Occipital lobe (tissue), 2 donors: ENCODE results near the gene PPP5C. TPM values are rescaled to one million over a fixed set of nuclear protein-coding genes. Genes with fewer than 3 reads are reported as not detected.
"Not testable (repeated sequence)": the region's sequence is repeated elsewhere in the genome, so short reads cannot be mapped to it uniquely, and the experiment has no call there.

Source experiments
- DNase-seq: peaks from one replicate; lab custom pipeline; 2025; lab: John Stamatoyannopoulos, UW
- total RNA-seq: library from RNA; depleted of rRNA; stranded (reverse); fragments of >200 nt; gene quantifications from one replicate; pipeline ENCODE4 v1.2.3, GENCODE V29; 2014

Gene PPP5C
- total RNA-seq, 1 donor from 2014 or later: 53.0 TPM

- no peak for DNase-seq
Observed at GRCh38 chr19:46407856-46408663, 61.2 kb downstream of the PPP5C start.

- no peak for DNase-seq
Observed at GRCh38 chr19:46408664-46409039, 61.8 kb downstream of the PPP5C start.

- no peak for DNase-seq
Observed at GRCh38 chr19:46409191-46409590, 62.3 kb downstream of the PPP5C start.

DNA sequence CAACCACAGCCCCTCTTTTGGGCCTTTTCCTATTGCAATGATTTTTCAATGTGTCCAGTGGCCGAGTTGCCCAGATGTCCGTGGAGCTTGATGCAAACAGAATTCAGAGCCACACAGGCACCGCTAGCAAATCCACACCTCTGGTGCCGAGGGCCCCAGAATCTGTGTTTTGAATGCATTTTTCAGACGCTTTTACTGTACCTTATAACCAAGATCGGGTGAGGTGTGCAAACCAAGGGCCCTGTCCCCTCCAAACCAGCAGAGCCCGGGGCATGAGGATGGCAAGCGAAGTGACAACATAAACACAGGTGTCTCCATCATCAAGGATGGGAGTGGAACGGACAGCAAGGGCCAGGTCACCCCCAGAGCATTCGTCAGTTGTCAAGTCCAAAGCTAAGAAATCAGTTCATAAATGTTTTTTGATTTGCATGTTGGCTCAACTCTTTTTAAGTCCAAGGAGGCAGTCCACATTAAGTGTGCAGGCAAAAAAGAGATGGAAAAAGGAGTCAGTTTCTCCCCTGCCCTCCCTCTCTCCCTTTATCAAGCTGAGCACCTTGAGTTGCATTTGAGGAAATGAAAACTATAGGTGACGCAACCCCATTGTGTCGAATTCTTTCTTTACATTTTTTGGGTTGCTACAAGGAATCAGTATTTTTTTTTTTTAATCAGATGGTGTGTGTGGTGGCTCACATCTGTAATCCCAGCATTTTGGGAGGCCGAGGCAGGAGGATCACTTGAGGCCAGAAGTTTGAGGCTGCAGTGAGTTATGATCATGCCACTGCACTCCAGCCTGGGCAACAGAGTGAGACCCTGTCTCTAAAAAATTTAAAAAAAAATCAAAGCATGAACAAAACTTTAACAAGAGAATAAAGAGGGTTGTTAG lies 63.6 kb downstream of the PPP5C start:
- no peak for DNase-seq

GRCh38 chr19:46411088-46411924 lies 64.4 kb downstream of the PPP5C start:
- no peak for DNase-seq

DNA sequence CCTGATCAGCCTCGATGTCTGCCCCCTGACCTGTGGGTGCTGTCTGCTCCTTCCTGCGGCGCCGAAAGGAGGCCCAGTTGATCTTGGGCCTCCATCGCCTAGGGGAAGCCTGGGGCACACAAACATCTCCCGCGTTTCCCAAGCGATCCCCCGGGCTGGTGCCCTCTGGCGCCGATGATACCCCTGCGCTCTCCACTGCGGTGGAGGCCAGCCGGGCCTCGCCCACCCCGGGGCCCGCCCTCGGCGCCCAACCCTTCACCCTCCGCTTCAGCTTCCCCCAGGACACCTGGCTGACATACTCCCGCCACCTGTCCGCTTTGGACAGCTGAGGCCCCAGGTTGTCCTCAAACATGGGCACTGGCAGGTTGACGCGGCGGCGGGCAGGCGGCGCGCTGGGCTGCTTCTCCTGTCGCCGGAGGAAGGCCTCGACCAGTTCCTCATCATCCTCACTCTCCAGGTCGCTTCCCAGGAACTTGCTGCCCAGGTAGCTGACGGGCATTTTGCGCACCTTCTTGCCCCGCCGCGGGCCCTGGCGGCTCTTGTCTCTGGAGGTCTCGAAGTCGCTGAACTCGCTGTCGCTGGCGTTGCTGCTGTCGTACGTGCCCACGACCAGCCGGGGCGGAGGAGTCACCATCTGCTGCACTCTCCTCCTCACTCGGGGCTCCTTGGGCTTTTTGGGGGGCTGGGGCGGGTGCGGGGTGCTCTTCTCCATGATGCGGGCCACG lies 65.2 kb downstream of the PPP5C start:
- no peak for DNase-seq

- DNase-seq: no peak
Observed at GRCh38 chr19:46412650-46413261, 65.9 kb downstream of the PPP5C start.

GRCh38 chr19:46413262-46414031 lies 66.6 kb downstream of the PPP5C start, which contains the start of gene CCDC8:
CCDC8 (minus strand) TSS chr19:46413564; CDS start chr19:46412810, 754 bp downstream.
- peak; percentile 30 for DNase-seq

DNA sequence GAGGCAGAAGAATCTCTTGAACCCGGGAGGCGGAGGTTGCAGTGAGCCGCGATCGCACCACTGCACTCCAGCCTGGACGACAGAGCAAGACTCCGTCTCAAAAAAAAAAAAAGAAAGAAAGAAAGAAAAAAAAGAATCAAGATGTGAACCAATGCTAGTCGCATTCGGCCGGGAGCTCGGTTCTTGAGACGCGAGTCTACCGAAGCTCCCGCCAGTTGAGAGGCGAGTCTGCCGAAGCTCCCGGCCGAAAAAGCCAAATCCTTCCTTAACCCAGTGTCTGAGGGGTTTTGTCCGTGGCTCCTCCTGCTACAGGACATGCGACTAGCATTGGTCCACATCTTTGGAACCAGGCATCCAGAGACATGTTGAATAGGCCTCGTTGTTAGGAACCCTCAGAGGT lies 68.0 kb downstream of the PPP5C start:
- not testable (repeated sequence) for DNase-seq

DNA sequence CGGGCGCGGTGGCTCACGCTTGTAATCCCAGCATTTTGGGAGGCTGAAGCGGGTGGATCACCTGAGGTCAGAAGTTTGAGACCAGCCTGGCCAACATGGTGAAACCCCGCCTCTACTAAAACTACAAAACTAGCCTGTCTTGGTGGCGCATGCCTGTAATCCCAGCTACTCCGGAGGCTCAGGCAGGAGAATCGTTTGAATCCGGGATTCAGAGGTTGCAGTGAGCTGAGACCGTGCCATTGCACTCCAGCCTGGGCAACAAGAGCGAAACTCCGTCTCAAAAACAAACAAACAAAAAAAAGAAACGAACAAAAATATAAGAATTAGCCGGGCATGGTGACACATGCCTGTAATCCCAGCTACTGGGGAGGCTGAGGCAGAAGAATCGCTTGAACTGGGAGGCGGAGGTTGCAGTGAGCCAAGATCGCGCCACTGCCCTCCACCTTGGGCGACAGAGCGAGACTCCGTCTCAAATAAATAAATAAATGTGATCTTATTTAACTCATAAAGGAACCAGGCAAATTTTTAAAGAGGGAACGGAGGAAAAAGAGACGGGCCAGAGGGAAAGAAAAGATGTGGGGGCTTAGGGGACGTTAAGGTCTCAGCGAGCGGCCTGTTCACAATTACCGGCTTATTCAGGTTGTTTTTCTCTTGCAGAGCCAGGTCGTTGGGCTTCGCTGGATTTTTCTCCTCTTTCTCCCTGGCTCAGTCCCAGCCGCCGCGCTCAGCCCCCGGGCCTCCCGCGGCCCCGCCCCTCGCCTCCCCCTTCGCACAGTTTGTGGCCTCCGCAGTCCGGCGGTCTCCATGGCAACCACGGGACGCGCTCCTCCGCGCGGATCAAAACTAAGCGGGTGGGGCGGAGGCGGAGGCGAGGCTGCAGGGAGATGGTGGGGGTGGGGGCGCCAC lies 69.2 kb downstream of the PPP5C start:
- DNase-seq: peak; percentile 72

GRCh38 chr19:46420056-46420455 lies 73.2 kb downstream of the PPP5C start:
- DNase-seq: no peak

DNA sequence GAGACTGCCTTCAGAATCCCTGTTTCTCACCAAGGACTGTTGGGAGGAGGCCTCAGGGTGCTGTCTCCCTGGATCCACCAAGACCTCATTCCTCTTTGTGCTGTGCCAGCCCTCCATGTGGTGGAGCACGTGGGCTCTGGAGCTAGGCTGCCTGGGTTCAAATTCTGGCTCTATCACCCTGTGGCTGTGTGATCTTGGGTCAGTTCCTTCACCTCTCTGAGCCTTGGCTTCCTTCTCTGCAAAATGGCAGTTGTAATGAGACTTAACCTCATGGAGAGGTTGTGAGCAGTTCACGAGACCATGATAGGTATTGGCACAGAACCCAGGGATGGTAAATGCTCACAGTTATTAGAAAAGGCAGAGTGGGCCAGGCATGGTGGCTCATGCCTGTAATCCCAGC lies 75.5 kb downstream of the PPP5C start:
- no peak for DNase-seq

GRCh38 chr19:46423188-46423587 lies 76.3 kb downstream of the PPP5C start:
- DNase-seq: no peak

DNA sequence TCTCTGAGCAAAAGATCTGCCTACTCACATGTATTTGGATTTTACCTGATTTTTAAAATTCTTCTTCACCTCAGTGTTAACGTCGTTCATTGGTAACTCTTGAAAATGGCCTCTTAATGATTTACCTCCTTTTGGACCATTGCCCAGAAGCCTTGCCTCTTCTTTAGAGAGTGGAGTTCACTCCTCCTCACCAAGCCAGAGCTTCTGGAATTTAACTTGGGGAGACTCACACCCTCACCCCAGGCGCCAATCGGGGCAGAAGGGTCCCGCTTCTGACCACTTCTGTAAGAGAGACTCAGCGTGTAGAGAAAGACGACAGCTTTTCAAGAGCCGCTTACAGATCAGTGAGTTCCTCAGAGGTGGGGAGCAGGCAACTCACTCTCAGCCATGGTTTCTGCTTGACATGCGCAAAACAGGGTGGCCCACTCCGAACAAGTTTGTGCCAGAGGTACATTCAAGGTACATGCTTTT lies 79.2 kb downstream of the PPP5C start:
- DNase-seq: no peak

- DNase-seq: peak; percentile 50
Observed at GRCh38 chr19:46426506-46427162, 79.7 kb downstream of the PPP5C start.

GRCh38 chr19:46427518-46428045 lies 80.7 kb downstream of the PPP5C start:
- no peak for DNase-seq
